ENCODE data around the gene CACHD1. TPM values are rescaled to one million over a fixed set of nuclear protein-coding genes. Genes with fewer than 3 reads are reported as not detected.

The CACHD1 gene
- total RNA-seq, 1 experiment from 2014 or later: 8.4 TPM

- no peaks in the 10 kb centered on the region for H3K9me3 ChIP-seq (ENCODE audit: control insufficient read depth in 1 of 2, insufficient read depth in 1 of 2, low read depth in 1 of 2, low read length in 2 of 2)
- no peaks in the 10 kb centered on the region for H4K20me1 ChIP-seq (ENCODE audit: insufficient read depth)
- BruUV-seq (replicated peaks): no TSS peak
- no peaks in the 10 kb centered on the region for H3K27me3 ChIP-seq (ENCODE audit: insufficient read depth, low read length)
- no peak overlapping the region for H2AFZ ChIP-seq (ENCODE audit: low read depth, low read length, poor library complexity, severe bottlenecking)
- POLR2A ChIA-PET: no interaction called here
- CTCF ChIA-PET: no interaction called here
- intact Hi-C loops (cut with micrococcal nuclease): no loop called here
- H3K9me2 ChIP-seq (ENCODE audit: insufficient read depth): no peaks in the 10 kb centered on the region
- H3K79me2 ChIP-seq (ENCODE audit: insufficient read depth, low read length): no peaks in the 10 kb centered on the region
- no peak for TF ChIP-seq SRF (IDR thresholded peaks at IDR 0.05; ENCODE audit: low read depth)
- TF ChIP-seq POLR2AphosphoS5 (IDR thresholded peaks at IDR 0.05; ENCODE audit: low read depth, low read length): no peak
- no peak for TF ChIP-seq ATF3 (IDR thresholded peaks at IDR 0.05)
- no peak for TF ChIP-seq ELF1 (IDR thresholded peaks at IDR 0.05; ENCODE audit: borderline replicate concordance, low read depth)
- TF ChIP-seq ZFX (IDR thresholded peaks at IDR 0.05): no peak
- TF ChIP-seq EZH2phosphoT487 (IDR thresholded peaks at IDR 0.05; ENCODE audit: borderline replicate concordance): no peak
- TF ChIP-seq FOSL1 (IDR thresholded peaks at IDR 0.05; ENCODE audit: low read depth): no peak
- no peak for TF ChIP-seq CEBPB (IDR thresholded peaks at IDR 0.05; ENCODE audit: low read depth)
- TF ChIP-seq RAD21 (IDR thresholded peaks at IDR 0.05; ENCODE audit: low read depth): no peak
- TF ChIP-seq SIN3A (IDR thresholded peaks at IDR 0.05; ENCODE audit: low read depth): no peak
- RAD21 ChIA-PET (ENCODE audit: low non-redundant PET in 1 of 2, low total read pairs in 2 of 2, uncharacterized antibody in 2 of 2, unreplicated experiment in 2 of 2): no interaction called here
- DNase-seq (ENCODE audit: low read depth, low spot score) (no peak), ATAC-seq (no peak)
- H3K36me3 ChIP-seq (ENCODE audit: control insufficient read depth in 1 of 2, insufficient read depth in 2 of 2, low read length in 2 of 2): no peaks in the 10 kb centered on the region
- no peak overlapping the region for H3K9ac ChIP-seq (ENCODE audit: low read length)
- H3K27ac ChIP-seq (ENCODE audit: low read depth, low read length): no peak overlapping the region
- no peaks in the 10 kb centered on the region for H3K4me1 ChIP-seq (ENCODE audit: control insufficient read depth in 1 of 2, insufficient read depth in 2 of 2, low read length in 2 of 2)
- H3K4me3 ChIP-seq (replicated peaks in 1 of 2; ENCODE audit: low read depth in 1 of 2, low read length in 2 of 2): no peak overlapping the region
- H3K4me2 ChIP-seq (ENCODE audit: low read length): no peak overlapping the region
Observed at GRCh38 chr1:64590316-64590715, 120.4 kb downstream of the CACHD1 start.

- Histone ChIP-seq H3K27ac (ENCODE audit: low read depth, low read length) (no peak overlapping the region), H3K4me1 (ENCODE audit: control insufficient read depth in 1 of 2, insufficient read depth in 2 of 2, low read length in 2 of 2) (peaks cover 0 to 6% of the 10 kb centered on the region in 2 experiments; a peak in 1 of 4 replicates), H3K27me3 (ENCODE audit: insufficient read depth, low read length) (no peaks in the 10 kb centered on the region), H3K9me2 (ENCODE audit: insufficient read depth) (no peaks in the 10 kb centered on the region), H3K4me3 (replicated peaks in 1 of 2; ENCODE audit: low read depth in 1 of 2, low read length in 2 of 2) (no peak overlapping the region), H2AFZ (ENCODE audit: low read depth, low read length, poor library complexity, severe bottlenecking) (no peak overlapping the region), H3K4me2 (ENCODE audit: low read length) (no peak overlapping the region), H3K9ac (ENCODE audit: low read length) (no peak overlapping the region), H3K9me3 (ENCODE audit: control insufficient read depth in 1 of 2, insufficient read depth in 1 of 2, low read depth in 1 of 2, low read length in 2 of 2) (no peaks in the 10 kb centered on the region), H3K36me3 (ENCODE audit: control insufficient read depth in 1 of 2, insufficient read depth in 2 of 2, low read length in 2 of 2) (no peaks in the 10 kb centered on the region), H4K20me1 (ENCODE audit: insufficient read depth) (no peaks in the 10 kb centered on the region), H3K79me2 (ENCODE audit: insufficient read depth, low read length) (no peaks in the 10 kb centered on the region)
- ATAC-seq: no peak
- RAD21 ChIA-PET (ENCODE audit: low non-redundant PET in 1 of 2, low total read pairs in 2 of 2, uncharacterized antibody in 2 of 2, unreplicated experiment in 2 of 2): no interaction called here
- no peak for DNase-seq (ENCODE audit: low read depth, low spot score)
- intact Hi-C loops (cut with micrococcal nuclease): no loop called here
- POLR2A ChIA-PET: no interaction called here
- no TSS peak for BruUV-seq (replicated peaks)
- CTCF ChIA-PET: no interaction called here
- TF ChIP-seq EZH2phosphoT487 (IDR thresholded peaks at IDR 0.05; ENCODE audit: borderline replicate concordance): no peak
- TF ChIP-seq CEBPB (IDR thresholded peaks at IDR 0.05; ENCODE audit: low read depth): no peak
- TF ChIP-seq ZNF274 (IDR thresholded peaks at IDR 0.05; ENCODE audit: low read depth, low read length): no peak
- no peak for TF ChIP-seq SIN3A (IDR thresholded peaks at IDR 0.05; ENCODE audit: low read depth)
- no peak for TF ChIP-seq MAX (IDR thresholded peaks at IDR 0.05)
- no peak for TF ChIP-seq CBX3 (IDR thresholded peaks at IDR 0.05; ENCODE audit: low read depth)
- TF ChIP-seq SRF (IDR thresholded peaks at IDR 0.05; ENCODE audit: low read depth): no peak
- no peak for TF ChIP-seq EZH2 (IDR thresholded peaks at IDR 0.05)
- no peak for TF ChIP-seq ATF3 (IDR thresholded peaks at IDR 0.05)
- TF ChIP-seq TCF7L2 (IDR thresholded peaks at IDR 0.05; ENCODE audit: borderline replicate concordance, extremely low read depth, insufficient read depth, insufficient read length): no peak
- no peak for TF ChIP-seq YY1 (IDR thresholded peaks at IDR 0.05; ENCODE audit: extremely low read depth, insufficient replicate concordance, low read depth, low read length)
- TF ChIP-seq EGR1 (IDR thresholded peaks at IDR 0.05; ENCODE audit: low read depth): no peak
- no peak for TF ChIP-seq ZBTB33 (IDR thresholded peaks at IDR 0.05; ENCODE audit: extremely low read depth, insufficient replicate concordance, low read length)
- TF ChIP-seq SP1 (IDR thresholded peaks at IDR 0.05; ENCODE audit: low read depth): no peak
- no peak for TF ChIP-seq JUND (IDR thresholded peaks at IDR 0.05)
- no peak for TF ChIP-seq RAD21 (IDR thresholded peaks at IDR 0.05; ENCODE audit: low read depth)
- TF ChIP-seq FOSL1 (IDR thresholded peaks at IDR 0.05; ENCODE audit: low read depth): no peak
Observed at GRCh38 chr1:64594446-64594845, 124.5 kb downstream of the CACHD1 start.

Measured in HCT116 (cell line).